NCI-H1048 (cell line): ENCODE data around the gene FOXD2.
"Not testable (repeated sequence)": the region's sequence is repeated elsewhere in the genome, so short reads cannot be mapped to it uniquely, and the experiment has no call there.

ENCODE experiments used
- DNase-seq: peaks from one replicate; lab custom pipeline; 2025; lab: John Stamatoyannopoulos, UW

Gene FOXD2

GRCh38 chr1:47439819-47440598, 2.2 kb downstream of the FOXD2 start:
- DNase-seq = no peak

GRCh38 chr1:47440599-47441081, 2.8 kb downstream of the FOXD2 start:
- DNase-seq = no peak

- no peak for DNase-seq
Observed at GRCh38 chr1:47441450-47442106, 3.7 kb downstream of the FOXD2 start.

- no peak for DNase-seq
Observed at GRCh38 chr1:47442202-47442601, 4.4 kb downstream of the FOXD2 start.

GRCh38 chr1:47442842-47443529, 5.1 kb downstream of the FOXD2 start:
- no peak for DNase-seq

GRCh38 chr1:47443530-47444296, 5.9 kb downstream of the FOXD2 start:
- DNase-seq = no peak

- no peak for DNase-seq
Observed at GRCh38 chr1:47444297-47444561, 6.4 kb downstream of the FOXD2 start.

GRCh38 chr1:47444562-47445465, 7.0 kb downstream of the FOXD2 start:
- DNase-seq = no peak

- DNase-seq = no peak
Observed at GRCh38 chr1:47445823-47446550, 8.1 kb downstream of the FOXD2 start.

GRCh38 chr1:47448462-47449222, 10.8 kb downstream of the FOXD2 start:
- DNase-seq = no peak

- DNase-seq = no peak
Observed at GRCh38 chr1:47449822-47450552, 12.1 kb downstream of the FOXD2 start.

- no peak for DNase-seq
Observed at GRCh38 chr1:47450606-47451005, 12.8 kb downstream of the FOXD2 start.

GRCh38 chr1:47452426-47452825, 14.6 kb downstream of the FOXD2 start:
- DNase-seq = no peak

GRCh38 chr1:47453910-47454309, 16.1 kb downstream of the FOXD2 start:
- DNase-seq = not testable (repeated sequence)

GRCh38 chr1:47456250-47456649, 18.4 kb downstream of the FOXD2 start:
- DNase-seq = no peak

- not testable (repeated sequence) for DNase-seq
Observed at GRCh38 chr1:47457547-47457946, 19.7 kb downstream of the FOXD2 start.

GRCh38 chr1:47459253-47459788, 21.5 kb downstream of the FOXD2 start:
- DNase-seq = no peak

- DNase-seq = no peak
Observed at GRCh38 chr1:47460040-47460439, 22.2 kb downstream of the FOXD2 start.

- no peak for DNase-seq
Observed at GRCh38 chr1:47460456-47460855, 22.6 kb downstream of the FOXD2 start.
